SK-N-MC (cell line): ENCODE data around the gene RPS6KB2.
"Not testable (repeated sequence)": the region's sequence is repeated elsewhere in the genome, so short reads cannot be mapped to it uniquely, and the experiment has no call there.

ENCODE experiments used
- DNase-seq: peaks from one replicate; pipeline ENCODE4 v3.0.0-alpha.2; 2011; ENCODE audit warnings: low read depth, low spot score
- H3K27ac ChIP-seq: fragments of 200-600 bp; sonication (generic); 2 replicates; pipeline ENCODE4 v1.5.1; 2016; ENCODE audit warnings: mixed run types
- H3K36me3 ChIP-seq: fragments of 200-600 bp; sonication (generic); 2 replicates; pipeline ENCODE4 v1.6.1; 2017; ENCODE audit warnings: antibody characterized with exemption, low read length, mixed read lengths; ENCODE audit not compliant: insufficient read depth
- H3K4me3 ChIP-seq: fragments of 200-600 bp; sonication (generic); 2 replicates; pipeline ENCODE4 v1.5.1; 2016
- H3K9ac ChIP-seq: fragments of 200-600 bp; sonication (generic); 2 replicates; pipeline ENCODE4 v1.8.0; 2017; ENCODE audit warnings: mixed run types, mixed read lengths; ENCODE audit not compliant: insufficient read length
- H3K9me3 ChIP-seq: fragments of 200-600 bp; sonication (generic); 2 replicates; pipeline ENCODE4 v1.6.1; 2017; ENCODE audit warnings: low read depth, mild to moderate bottlenecking, antibody characterized with exemption, low read length, moderate library complexity, mixed read lengths
- EZH2 ChIP-seq: fragments of 200-600 bp; sonication (generic); IDR thresholded peaks from one replicate; pipeline ENCODE4 v1.6.1; 2017; ENCODE audit warnings: antibody characterized with exemption
- FOXP2 ChIP-seq: optimal IDR thresholded peaks from 2 replicates; pipeline ENCODE3; 2011; ENCODE audit warnings: mild to moderate bottlenecking, moderate library complexity; ENCODE audit not compliant: insufficient read depth; ENCODE audit errors: extremely low read length, control extremely low read depth
- POLR2AphosphoS5 ChIP-seq: IDR thresholded peaks from 2 replicates; pipeline ENCODE4 v1.6.1; 2012; ENCODE audit warnings: mild to moderate bottlenecking, low read depth, low read length, borderline replicate concordance

RPS6KB2 gene

DNA sequence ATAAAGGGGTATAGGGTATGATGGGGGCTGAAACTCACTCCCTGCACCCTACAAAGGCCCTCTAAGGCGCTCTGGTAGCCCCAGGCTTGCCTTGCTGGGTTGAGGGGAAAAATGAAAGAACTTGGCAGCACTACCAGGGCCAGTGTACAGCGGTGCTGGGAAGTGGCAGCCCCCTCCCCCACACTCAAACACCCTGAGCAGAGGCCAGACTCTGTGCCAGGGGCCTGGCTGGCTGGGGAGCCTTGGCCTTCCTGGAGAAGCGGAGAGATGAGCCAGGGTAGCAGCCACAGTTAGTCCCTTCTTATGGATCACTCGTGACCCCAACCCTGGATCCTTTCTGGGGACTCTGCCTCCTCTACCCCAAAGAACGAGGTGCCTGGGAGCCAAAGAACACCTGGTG lies 38.1 kb downstream of the RPS6KB2 start:
- no peak for DNase-seq
- Histone ChIP-seq H3K27ac (no peak overlapping the region), H3K9me3 (no peaks in the 10 kb centered on the region), H3K36me3 (no peaks in the 10 kb centered on the region), H3K9ac (no peak overlapping the region), H3K4me3 (no peak overlapping the region)
- TF ChIP-seq POLR2AphosphoS5 (0 out of 2 replicates have a peak, but pooled peaks have one; percentile 4), FOXP2 (no peak)

DNA sequence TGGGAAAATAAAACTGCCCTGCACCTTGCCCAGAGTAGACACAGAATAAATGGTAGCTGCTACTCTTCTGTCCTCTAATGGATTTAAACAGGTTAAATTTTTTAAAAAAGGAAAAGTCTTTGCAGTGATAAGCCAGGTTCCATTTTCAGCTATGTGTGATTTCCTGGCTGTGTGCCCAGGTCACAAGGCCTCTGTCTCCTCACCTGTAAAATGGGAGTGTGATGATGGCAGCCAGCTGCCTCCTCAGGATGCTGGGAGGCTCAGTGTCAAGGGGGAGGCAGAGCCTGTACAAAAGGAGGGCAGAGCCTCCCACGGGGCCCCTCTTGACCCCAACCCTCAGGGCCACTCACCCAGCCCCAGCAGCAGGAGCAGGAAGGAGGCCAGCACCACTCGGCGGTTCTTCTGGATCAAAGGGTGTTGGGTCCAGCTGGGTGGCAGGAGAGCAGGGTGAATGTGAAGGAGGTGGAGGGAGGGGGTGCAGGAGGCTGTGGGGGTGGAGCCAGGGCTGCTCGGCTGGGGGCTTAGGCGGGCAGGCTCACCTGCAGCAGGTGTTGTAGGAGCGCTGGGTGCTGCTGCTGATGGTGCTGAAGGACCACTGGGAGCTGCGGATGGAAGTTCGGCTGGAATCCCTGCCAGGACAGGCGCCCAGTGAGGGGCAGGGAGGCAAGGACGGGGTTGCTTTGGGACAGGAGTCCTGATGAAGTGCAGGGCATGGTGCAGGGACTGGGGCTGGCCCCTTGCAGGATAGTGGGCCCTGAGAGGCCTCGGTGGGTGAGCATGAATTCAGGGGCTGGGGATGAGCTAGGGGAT lies 38.9 kb downstream of the RPS6KB2 start:
- no peak for DNase-seq
- no peaks in the 10 kb centered on the region for H3K9me3 ChIP-seq
- H3K9ac ChIP-seq = no peak overlapping the region
- H3K36me3 ChIP-seq = no peaks in the 10 kb centered on the region
- no peak for TF ChIP-seq EZH2
- no peak for TF ChIP-seq FOXP2
- no peak for TF ChIP-seq POLR2AphosphoS5
- H3K4me3 ChIP-seq = no peak overlapping the region
- H3K27ac ChIP-seq = no peak overlapping the region

DNA sequence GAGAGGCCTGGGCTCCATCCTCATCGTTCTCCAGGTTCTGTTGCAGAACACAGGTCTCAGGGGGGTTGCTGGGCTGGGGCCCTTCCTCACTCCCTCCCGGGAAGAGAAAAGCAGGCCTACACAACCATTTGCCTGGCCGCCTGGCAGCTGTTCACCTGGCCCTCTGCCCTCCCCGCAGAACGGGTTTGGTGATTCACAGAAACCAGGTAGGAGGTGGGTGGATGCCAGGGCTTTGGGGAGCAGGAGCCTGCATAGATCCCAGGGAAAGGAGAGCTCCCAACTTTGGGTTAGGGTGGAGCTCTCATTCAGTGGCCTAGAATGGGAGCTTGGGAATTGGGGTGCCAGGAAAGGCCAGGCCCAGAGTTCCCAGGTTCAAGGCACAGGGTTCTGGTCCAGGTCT lies 39.8 kb downstream of the RPS6KB2 start:
- Histone ChIP-seq H3K36me3 (no peaks in the 10 kb centered on the region), H3K9me3 (no peaks in the 10 kb centered on the region), H3K9ac (peak overlapping the region; percentile 82), H3K27ac (no peak overlapping the region), H3K4me3 (peak overlapping the region; percentile 91)
- no peak for DNase-seq
- no peak for TF ChIP-seq EZH2
- TF ChIP-seq FOXP2 = no peak
- no peak for TF ChIP-seq POLR2AphosphoS5

DNA sequence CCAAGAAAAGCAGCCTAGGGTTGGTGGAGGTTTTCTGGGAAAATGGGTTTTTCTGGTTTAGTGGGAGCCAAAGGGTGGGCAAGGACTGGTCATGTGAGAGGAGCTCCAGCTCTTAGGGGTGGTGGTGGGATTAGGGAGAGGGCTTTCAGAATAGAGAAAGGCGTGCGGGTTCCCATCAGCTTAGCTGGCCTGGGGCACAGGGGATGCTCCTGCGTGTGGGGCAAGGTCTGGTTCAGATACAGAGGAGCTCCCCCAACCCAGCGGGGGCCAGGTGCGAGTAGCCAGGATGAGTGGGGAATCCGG lies 40.1 kb downstream of the RPS6KB2 start:
- Histone ChIP-seq H3K4me3 (peak overlapping the region; percentile 91), H3K27ac (no peak overlapping the region), H3K36me3 (no peaks in the 10 kb centered on the region), H3K9me3 (no peaks in the 10 kb centered on the region), H3K9ac (peak overlapping the region; percentile 82)
- DNase-seq = no peak
- no peak for TF ChIP-seq EZH2

DNA sequence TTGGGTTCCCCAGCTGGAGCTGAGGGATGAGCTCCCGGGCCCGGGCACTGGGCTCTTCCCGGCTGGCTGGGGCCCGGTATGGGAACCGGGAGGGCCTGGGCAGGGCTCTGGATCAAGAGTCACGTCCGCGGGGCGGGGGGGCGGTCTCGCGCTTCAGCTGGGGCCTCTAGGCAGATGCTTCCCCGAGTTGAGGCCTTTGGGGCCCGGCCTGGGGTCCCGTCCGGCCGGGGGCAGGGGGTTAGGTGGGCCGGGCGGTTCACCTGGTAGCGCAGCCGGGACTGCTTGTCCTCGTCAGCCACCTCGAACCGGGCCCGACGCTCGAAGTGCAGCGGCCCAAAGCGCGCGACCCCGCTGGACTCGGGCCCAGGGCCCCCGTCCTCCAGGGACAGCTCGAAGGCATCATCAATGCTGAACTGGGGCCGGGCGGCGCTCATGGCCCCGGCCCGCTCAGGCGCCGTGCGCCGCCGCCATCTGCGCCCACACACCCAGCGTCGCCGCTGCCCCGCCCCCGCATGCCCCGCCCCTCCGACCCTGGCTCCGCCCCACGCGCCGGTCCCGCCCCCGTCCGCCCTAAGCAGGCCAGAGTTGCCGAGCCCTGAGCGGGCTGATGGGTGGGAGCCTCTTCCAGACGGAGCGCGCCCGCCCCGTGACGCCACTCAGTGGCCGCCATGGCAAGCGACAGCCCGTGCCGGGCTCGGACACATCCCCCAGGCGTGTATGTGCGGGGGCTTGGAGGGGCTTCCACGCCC lies 40.6 kb downstream of the RPS6KB2 start, which contains the start of gene TMEM134:
Gene TMEM134, minus strand, starts transcription at position 493 of the 749 bp plus-strand sequence. Its CDS starts 59 bp downstream, at position 434.
- Histone ChIP-seq H3K4me3 (peak within 1 kb of the TSS; percentile 91), H3K9me3 (no peaks in the 10 kb centered on the region), H3K27ac (peak within 1 kb of the TSS; percentile 19; the same call in 1 of the 2 replicates), H3K36me3 (no peaks in the 10 kb centered on the region), H3K9ac (peak within 1 kb of the TSS; percentile 83)
- TF ChIP-seq FOXP2 = peak; percentile 72
- TF ChIP-seq EZH2 = no peak
- TF ChIP-seq POLR2AphosphoS5 = peak; percentile 86
- DNase-seq = no peak

DNA sequence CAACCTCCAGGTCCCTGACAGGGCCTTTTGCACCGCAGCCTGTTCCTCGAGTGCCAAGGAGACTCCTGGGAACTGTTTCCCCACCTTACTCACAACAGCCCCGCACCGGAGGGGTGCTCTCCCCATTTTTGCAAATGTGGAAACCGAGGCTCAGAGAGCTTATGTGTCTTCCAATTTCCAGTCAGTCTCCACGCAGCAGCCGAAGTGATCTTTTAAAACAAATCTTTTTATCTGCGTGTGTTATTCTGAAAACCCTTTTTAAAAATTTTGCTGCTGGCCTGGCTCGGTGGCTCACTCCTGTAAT lies 41.2 kb downstream of the RPS6KB2 start:
- H3K27ac ChIP-seq = peak overlapping the region; percentile 19; the same call in 1 of the 2 replicates
- H3K36me3 ChIP-seq = no peaks in the 10 kb centered on the region
- H3K9me3 ChIP-seq = no peaks in the 10 kb centered on the region
- peak overlapping the region; percentile 83 for H3K9ac ChIP-seq
- peak overlapping the region; percentile 91 for H3K4me3 ChIP-seq
- no peak for DNase-seq
- TF ChIP-seq EZH2 (no peak), POLR2AphosphoS5 (no peak), FOXP2 (no peak)

DNA sequence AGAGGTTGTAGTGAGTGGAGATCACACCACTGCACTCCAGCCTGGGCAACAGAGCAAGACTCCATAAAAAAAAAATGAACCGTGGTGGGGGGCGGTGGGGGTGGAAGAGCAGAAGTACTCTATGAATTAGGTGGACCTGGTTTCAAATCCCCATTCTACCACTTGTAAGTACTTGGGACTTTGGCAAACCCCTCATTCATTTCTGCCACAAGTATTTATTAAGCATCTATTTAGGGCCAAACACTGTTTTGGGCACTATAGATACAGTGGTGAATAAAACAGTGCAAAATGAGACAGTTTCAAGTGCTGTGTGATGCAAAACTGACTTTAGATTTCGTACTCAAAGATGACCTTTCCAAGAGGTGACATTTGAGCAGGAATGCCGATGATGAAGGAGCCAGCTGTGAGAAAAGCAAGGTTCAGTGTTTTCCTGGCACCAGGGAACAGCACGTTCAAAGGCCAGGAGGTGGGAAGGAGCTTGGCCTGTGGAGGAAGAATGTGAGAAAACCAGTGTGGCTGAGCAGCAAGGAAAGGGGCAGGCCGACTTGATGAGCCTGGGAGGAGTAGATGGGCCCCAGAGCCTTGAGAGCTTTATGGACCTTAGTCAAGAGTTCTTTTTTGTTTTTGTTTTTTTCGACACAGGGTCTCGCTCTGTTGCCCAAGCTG lies 42.2 kb downstream of the RPS6KB2 start:
- DNase-seq = no peak
- H3K4me3 ChIP-seq = no peak overlapping the region
- H3K9ac ChIP-seq = no peak overlapping the region
- TF ChIP-seq EZH2 (no peak), FOXP2 (no peak), POLR2AphosphoS5 (no peak)
- no peaks in the 10 kb centered on the region for H3K9me3 ChIP-seq
- no peaks in the 10 kb centered on the region for H3K36me3 ChIP-seq
- H3K27ac ChIP-seq = no peak overlapping the region

DNA sequence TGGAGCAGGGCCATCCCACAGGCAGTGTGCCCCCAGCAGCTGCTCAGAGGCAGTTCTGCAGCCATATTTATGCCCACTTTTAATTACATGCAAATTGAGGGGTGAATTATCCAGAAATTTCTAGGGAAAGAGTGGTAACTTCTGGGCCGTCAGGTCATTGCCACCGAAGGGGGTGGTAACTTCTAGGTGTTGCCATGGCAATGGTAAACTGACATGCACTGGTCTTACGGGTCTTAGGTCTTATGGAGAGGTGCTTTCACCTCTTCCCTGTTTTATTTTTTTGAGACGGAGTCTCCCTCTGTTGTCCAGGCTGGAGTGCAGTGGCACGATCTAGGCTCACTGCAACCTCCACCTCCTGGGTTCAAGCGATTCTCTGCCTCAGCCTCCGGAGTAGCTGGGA lies 44.6 kb downstream of the RPS6KB2 start:
- Histone ChIP-seq H3K36me3 (no peaks in the 10 kb centered on the region), H3K27ac (no peak overlapping the region), H3K9ac (no peak overlapping the region), H3K9me3 (no peaks in the 10 kb centered on the region), H3K4me3 (no peak overlapping the region)
- no peak for DNase-seq
- TF ChIP-seq FOXP2 (no peak), POLR2AphosphoS5 (no peak), EZH2 (no peak)

DNA sequence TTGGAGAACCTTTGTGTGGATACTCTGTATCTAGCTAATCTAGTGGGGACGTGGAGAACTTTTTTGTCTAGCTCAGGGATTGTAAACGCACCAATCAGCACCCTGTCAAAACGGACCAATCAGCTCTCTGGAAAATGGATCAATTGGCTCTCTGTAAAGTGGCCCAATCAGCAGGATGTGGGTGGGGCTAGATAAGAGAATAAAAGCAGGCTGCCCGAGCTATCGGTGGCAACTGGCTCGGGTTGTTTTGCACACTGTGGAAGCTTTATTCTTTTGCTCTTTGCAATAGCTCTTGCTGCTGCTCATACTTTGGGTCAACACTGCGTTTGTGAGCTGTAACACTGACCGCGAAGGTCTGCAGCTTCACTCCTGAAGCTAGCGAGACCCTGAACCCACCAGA lies 48.4 kb downstream of the RPS6KB2 start:
- not testable (repeated sequence) for H3K4me3 ChIP-seq, DNase-seq, H3K9me3 ChIP-seq, H3K27ac ChIP-seq, H3K36me3 ChIP-seq, H3K9ac ChIP-seq

DNA sequence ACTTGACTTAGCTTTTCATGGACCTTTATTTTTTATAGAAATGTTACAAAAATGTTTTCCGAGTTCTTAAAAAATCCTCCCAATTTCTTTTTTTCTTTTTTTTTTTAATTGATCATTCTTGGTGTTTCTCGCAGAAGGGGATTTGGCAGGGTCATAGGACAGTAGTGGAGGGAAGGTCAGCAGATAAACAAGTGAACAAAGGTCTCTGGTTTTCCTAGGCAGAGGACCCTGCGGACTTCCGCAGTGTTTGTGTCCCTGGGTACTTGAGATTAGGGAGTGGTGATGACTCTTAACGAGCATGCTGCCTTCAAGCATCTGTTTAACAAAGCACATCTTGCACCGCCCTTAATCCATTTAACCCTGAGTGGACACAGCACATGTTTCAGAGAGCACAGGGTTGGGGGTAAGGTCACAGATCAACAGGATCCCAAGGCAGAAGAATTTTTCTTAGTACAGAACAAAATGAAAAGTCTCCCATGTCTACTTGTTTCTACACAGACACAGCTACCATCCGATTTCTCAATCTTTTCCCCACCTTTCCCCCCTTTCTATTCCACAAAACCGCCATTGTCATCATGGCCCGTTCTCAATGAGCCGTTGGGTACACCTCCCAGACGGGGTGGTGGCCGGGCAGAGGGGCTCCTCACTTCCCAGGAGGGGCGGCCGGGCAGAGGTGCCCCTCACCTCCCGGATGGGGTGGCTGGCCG lies 49.2 kb downstream of the RPS6KB2 start:
- H3K9ac ChIP-seq, H3K9me3 ChIP-seq, H3K36me3 ChIP-seq, DNase-seq, H3K4me3 ChIP-seq, H3K27ac ChIP-seq: not testable (repeated sequence)
